ENCODE measurements around the gene HYAL3. TPM values are rescaled to one million over a fixed set of nuclear protein-coding genes. Genes with fewer than 3 reads are reported as not detected.

The HYAL3 gene
- total RNA-seq, 1 experiment from 2014 or later: 10.3 TPM

GRCh38 chr3:50318615-50319014 lies 19.4 kb upstream of the HYAL3 start (continued):
- no peak for TF ChIP-seq ZNF274 (IDR thresholded peaks at IDR 0.05; ENCODE audit: low read depth, low read length)

DNA sequence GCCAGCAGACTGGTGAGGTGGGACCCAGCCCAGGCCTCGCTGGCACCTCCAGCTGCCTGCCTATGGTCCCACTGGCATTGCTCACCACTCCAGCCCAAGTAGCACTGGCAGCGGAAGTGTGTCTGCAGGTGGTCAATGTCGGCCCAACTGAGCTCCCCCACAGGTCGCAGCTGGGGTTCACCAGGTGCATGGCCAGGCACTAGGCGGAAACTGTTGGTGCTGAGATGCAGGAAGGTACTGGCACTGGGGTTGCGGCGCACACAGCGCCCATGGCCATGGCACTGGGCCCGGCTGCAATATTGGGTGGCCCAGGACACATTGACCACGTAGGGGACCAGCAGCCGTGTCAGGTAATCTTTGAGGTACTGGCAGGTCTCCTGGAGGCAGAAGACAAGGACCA lies 19.0 kb upstream of the HYAL3 start:
- Histone ChIP-seq H2AFZ (ENCODE audit: low read depth, low read length, poor library complexity, severe bottlenecking) (no peak overlapping the region), H3K9me2 (ENCODE audit: insufficient read depth) (no peaks in the 10 kb centered on the region), H4K20me1 (ENCODE audit: insufficient read depth) (no peaks in the 10 kb centered on the region), H3K9me3 (ENCODE audit: control insufficient read depth in 1 of 2, insufficient read depth in 1 of 2, low read depth in 1 of 2, low read length in 2 of 2) (no peaks in the 10 kb centered on the region), H3K79me2 (ENCODE audit: insufficient read depth, low read length) (peaks cover 51% of the 10 kb centered on the region), H3K27me3 (ENCODE audit: insufficient read depth, low read length) (no peaks in the 10 kb centered on the region), H3K36me3 (ENCODE audit: control insufficient read depth in 1 of 2, insufficient read depth in 2 of 2, low read length in 2 of 2) (peaks cover 2 to 17% of the 10 kb centered on the region in 2 experiments; a peak in 1 of 4 replicates), H3K4me3 (replicated peaks in 1 of 2; ENCODE audit: low read depth in 1 of 2, low read length in 2 of 2) (peak overlapping the region in 1 of 2 experiments; percentile 46; a peak in 2 of 4 replicates), H3K27ac (ENCODE audit: low read depth, low read length) (peak overlapping the region; percentile 98), H3K9ac (ENCODE audit: low read length) (peak overlapping the region; percentile 65), H3K4me1 (ENCODE audit: control insufficient read depth in 1 of 2, insufficient read depth in 2 of 2, low read length in 2 of 2) (peaks cover 65 to 94% of the 10 kb centered on the region in 2 experiments), H3K4me2 (ENCODE audit: low read length) (peak overlapping the region; percentile 92)
- no TSS peak for BruUV-seq (replicated peaks)
- DNase-seq (ENCODE audit: low read depth, low spot score) (no peak), ATAC-seq (no peak)
- CTCF ChIA-PET: interaction anchor here (0.7 to 1.6 kb wide), 3 partner anchors 15 to 19 kb away, joined by 3 to 5 read pairs (median 3); partner anchors contain the start of genes HYAL1, HYAL3 and NAA80
- RAD21 ChIA-PET (ENCODE audit: low non-redundant PET in 1 of 2, low total read pairs in 2 of 2, uncharacterized antibody in 2 of 2, unreplicated experiment in 2 of 2): interaction anchor here in 1 of 2 experiments (0.8 to 1.5 kb wide), 2 partner anchors 19 kb away, joined by 3 to 4 read pairs; partner anchors contain the start of genes HYAL3 and NAA80
- POLR2A ChIA-PET: no interaction called here
- intact Hi-C loops (cut with micrococcal nuclease): no loop called here
- TF ChIP-seq SRF (IDR thresholded peaks at IDR 0.05; ENCODE audit: low read depth) (no peak), POLR2AphosphoS5 (IDR thresholded peaks at IDR 0.05; ENCODE audit: low read depth, low read length) (no peak), EGR1 (IDR thresholded peaks at IDR 0.05; ENCODE audit: low read depth) (no peak)
- TF ChIP-seq, protein P1, sequence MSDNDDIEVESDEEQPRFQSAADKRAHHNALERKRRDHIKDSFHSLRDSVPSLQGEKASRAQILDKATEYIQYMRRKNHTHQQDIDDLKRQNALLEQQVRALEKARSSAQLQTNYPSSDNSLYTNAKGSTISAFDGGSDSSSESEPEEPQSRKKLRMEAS (IDR thresholded peaks at IDR 0.05): no peak

GRCh38 chr3:50317300-50317699 lies 18.1 kb upstream of the HYAL3 start:
- Histone ChIP-seq H3K27me3 (ENCODE audit: insufficient read depth, low read length) (no peaks in the 10 kb centered on the region), H2AFZ (ENCODE audit: low read depth, low read length, poor library complexity, severe bottlenecking) (no peak overlapping the region), H3K4me1 (ENCODE audit: control insufficient read depth in 1 of 2, insufficient read depth in 2 of 2, low read length in 2 of 2) (peaks cover 59 to 88% of the 10 kb centered on the region in 2 experiments), H3K4me2 (ENCODE audit: low read length) (peak overlapping the region; percentile 92), H3K9me3 (ENCODE audit: control insufficient read depth in 1 of 2, insufficient read depth in 1 of 2, low read depth in 1 of 2, low read length in 2 of 2) (no peaks in the 10 kb centered on the region), H3K27ac (ENCODE audit: low read depth, low read length) (peak overlapping the region; percentile 98), H3K4me3 (replicated peaks in 1 of 2; ENCODE audit: low read depth in 1 of 2, low read length in 2 of 2) (peak overlapping the region; percentile 8 to 46), H3K9me2 (ENCODE audit: insufficient read depth) (no peaks in the 10 kb centered on the region), H4K20me1 (ENCODE audit: insufficient read depth) (no peaks in the 10 kb centered on the region), H3K9ac (ENCODE audit: low read length) (peak overlapping the region; percentile 65), H3K36me3 (ENCODE audit: control insufficient read depth in 1 of 2, insufficient read depth in 2 of 2, low read length in 2 of 2) (peaks cover 2 to 17% of the 10 kb centered on the region in 2 experiments; a peak in 1 of 4 replicates), H3K79me2 (ENCODE audit: insufficient read depth, low read length) (peaks cover 51% of the 10 kb centered on the region)
- no TSS peak for BruUV-seq (replicated peaks)
- ChIA-PET POLR2A (interaction anchor here (0.9 to 1.2 kb wide), 7 partner anchors 11 to 38 kb away, joined by 3 to 8 read pairs (median 4); partner anchors contain the start of genes HYAL1, HYAL3, IFRD2 and NAA80), RAD21 (ENCODE audit: low non-redundant PET in 1 of 2, low total read pairs in 2 of 2, uncharacterized antibody in 2 of 2, unreplicated experiment in 2 of 2) (interaction anchor here (0.8 to 1.5 kb wide), 3 partner anchors 18 to 20 kb away, joined by 3 to 4 read pairs (median 3); partner anchors contain the start of genes HYAL3 (in 2 of the 2) and NAA80 (in 2 of the 2)), CTCF (interaction anchor here (0.9 to 1.6 kb wide), 5 partner anchors 14 to 122 kb away, joined by 3 to 5 read pairs (median 3); partner anchors contain the start of genes HYAL1, HYAL3 and NAA80)
- intact Hi-C loops (cut with micrococcal nuclease): no loop called here
- ATAC-seq (peak; percentile 31), DNase-seq (ENCODE audit: low read depth, low spot score) (peak; percentile 58)
- TF ChIP-seq ZNF274 (IDR thresholded peaks at IDR 0.05; ENCODE audit: low read depth, low read length) (no peak), RAD21 (IDR thresholded peaks at IDR 0.05; ENCODE audit: low read depth) (no peak), TCF7L2 (IDR thresholded peaks at IDR 0.05; ENCODE audit: borderline replicate concordance, extremely low read depth, insufficient read depth, insufficient read length) (peak; percentile 84), JUND (IDR thresholded peaks at IDR 0.05) (no peak), ELF1 (IDR thresholded peaks at IDR 0.05; ENCODE audit: borderline replicate concordance, low read depth) (no peak)

All from HCT116 (cell line).